Measurements from ENCODE around the gene APC2.

- TF ChIP-seq EZH2 (IDR thresholded peaks at IDR 0.05; ENCODE audit: low read length, unreplicated experiment), result no peak
- no peak for TF ChIP-seq CTCF (conservative IDR thresholded peaks at IDR 0.05; ENCODE audit: low read depth, low read length)
- TF ChIP-seq EZH2phosphoT487 (IDR thresholded peaks at IDR 0.05; ENCODE audit: borderline replicate concordance, low read length), result no peak
Measured at GRCh38 chr19:1510442-1510806, 60.5 kb downstream of the APC2 start.

Measured in PC-3 (cell line).